NCI-H2029 treated with DMSO at 0.1 percent for 48 hours (cell line): ENCODE measurements around the gene STT3B.
"Not testable (repeated sequence)": the region's sequence is repeated elsewhere in the genome, so short reads cannot be mapped to it uniquely, and the experiment has no call there.

Experiments used
- DNase-seq: peaks from one replicate; lab custom pipeline; 2025; lab: John Stamatoyannopoulos, UW

The STT3B gene

DNA sequence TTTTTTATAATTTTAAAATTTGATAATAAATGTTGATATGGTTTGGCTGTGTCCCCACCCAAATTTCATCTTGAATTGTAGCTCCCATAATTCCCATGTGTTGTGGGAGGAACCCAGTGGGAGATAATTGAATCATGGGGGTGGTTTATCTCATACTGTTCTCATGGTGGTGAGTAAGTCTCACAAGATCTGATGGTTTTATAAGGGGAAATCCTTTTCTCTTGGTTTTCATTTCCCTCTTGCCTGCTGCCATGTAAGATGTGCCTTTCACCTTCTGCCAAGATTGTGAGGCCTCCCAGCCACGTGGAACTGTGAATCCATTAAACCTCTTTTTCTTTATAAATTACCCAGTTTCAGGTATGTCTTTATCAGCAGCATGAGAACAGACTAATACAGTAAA, 72.6 kb downstream of the STT3B start:
- not testable (repeated sequence) for DNase-seq

DNA sequence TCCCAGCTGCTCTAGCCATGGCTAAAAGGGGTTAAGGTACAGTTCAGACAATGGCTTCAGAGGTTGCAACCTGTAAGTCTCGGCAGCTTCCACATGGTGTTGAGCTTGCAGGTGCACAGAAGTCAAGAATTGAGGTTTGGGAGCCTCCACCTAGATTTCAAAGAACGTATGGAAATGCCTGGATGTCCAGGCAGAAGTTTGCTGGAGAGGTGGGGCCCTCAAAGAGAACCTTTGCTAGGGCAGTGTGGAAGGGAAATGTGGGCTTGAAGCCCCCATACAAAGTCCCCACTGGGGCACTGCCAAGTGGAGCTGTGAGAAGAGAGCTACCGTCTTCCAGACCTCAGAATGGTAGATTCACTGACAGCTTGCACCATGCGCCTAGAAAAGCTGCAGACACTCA, 73.7 kb downstream of the STT3B start:
- DNase-seq: no peak

DNA sequence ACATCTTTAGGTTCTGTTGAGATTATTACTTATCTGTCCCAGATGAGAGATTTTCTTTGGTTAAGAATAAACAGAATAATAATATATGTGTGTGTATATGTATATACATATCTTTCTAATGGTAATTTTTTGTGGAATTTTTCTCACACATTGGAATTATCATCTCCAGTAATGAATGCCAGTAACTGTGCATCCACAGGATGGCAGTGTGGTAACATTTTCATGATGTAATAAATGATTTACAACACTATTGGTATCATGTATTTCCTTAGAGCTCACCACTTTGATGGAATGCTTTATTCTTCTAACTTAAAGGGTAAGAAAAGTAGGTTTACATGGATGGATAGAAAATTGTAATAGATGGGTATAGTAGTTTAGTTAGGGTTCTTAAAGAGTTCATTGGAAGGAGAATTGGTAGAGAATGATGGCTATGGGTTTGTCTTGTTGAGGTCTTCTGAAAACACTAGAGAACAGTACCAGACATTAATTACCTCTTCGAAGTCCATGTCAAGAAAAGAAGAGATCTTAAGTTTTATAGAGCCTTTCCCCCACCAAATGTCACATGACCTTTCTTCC, 78.1 kb downstream of the STT3B start:
- DNase-seq: no peak

DNA sequence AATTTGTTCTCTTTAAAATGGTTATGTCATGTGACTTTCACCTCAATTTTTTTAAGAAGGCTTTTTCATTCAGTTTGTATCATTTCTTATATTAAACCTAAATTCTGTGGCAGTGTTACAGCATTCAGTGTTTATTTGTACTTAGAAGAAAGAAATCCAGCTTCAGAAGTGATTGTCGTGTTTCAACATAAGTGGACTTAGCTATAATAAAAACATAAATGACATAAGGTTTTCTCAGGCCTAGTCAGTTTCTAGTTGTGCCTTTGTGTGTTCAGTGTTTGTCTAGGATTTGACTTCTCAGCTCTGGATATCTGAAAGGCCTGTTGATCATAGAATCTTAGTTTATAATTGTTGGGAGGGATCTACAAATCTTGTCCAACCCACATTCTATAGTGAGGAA, 80.5 kb downstream of the STT3B start:
- no peak for DNase-seq

DNA sequence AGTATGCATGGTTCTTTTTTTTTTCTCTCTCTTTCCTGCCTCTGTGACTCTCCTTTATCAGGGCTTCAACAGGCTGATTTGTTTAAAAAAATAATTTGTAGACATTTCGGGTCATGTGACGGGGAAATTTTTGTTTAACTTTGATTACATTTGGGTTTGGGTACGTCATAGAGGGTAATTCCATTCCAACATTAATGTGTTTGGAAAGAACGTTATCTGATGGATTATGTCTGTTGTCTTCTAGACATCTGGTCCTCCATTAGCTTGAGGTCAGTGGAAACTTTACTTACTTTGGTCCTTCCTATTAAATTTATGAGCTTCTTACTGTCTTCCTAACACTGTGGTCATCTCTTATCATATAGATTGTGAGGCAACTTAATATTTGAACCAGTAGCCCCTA, 80.9 kb downstream of the STT3B start:
- DNase-seq: no peak

DNA sequence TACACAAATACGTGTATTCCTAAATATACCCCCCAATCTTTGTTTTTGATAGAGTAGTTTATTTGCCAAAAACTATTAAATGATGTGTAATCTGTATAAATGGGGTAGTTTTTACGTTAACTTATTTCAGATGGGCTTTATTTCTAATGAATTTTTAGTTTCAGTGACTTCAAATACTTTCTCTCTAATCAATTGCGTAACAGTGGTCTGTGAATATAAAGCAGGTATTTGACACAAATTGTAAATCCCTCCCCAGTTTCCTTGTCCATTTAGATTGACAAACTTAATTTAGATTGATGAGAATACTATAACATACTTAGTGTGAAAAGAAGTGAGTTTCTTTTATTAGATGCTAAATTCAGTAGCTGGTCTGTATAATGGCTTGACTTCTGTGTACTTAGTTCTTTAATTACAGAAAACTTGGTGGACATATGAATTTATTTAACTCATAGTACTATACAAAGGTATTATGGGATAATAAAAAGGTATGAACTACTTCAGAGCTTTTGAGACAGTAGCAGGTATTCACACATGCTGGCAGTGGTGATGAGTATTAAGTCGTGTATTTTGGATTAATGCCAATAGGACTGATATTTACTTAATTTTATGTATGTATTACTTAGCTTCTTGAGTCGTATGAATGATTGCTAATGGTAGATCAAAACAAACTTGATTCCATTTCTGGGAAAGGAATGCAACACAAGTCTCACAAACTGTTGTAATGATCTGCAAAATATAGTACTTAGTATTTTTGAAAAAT, 81.6 kb downstream of the STT3B start:
- DNase-seq: peak; percentile 67

DNA sequence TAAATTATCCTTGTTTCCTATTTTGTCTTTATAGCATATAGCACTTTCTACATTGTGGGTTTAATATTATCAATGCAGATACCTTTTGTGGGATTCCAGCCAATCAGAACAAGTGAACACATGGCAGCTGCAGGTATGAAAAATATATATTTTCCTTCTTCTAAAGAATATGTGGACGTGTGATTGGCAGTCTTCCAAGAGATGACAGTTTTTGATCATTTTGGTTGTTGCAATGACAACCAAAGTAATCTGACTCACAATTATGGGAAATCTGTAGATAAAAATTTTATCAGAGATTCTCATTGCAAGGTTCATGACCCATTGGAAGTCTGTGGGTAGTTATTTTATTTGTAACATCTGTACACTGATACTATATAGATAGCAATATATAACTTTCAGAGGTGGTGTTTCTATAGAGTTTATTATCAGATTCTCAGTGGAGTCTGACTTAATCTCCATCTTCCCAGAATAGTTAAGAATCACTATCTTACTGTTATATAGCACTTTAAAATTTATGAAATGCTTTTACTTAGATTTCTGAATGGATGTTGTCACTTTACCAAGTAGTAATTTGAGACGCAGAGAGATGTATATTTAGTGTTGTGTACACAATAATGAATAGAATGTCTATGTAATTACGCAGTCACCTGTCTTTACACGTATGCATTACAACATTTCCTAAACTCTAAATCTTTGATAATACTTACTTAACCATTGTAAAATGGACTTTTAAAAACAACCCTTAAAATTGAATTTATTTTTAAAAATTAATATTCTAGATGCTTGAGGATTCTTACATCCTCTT, 82.5 kb downstream of the STT3B start:
- DNase-seq: peak; percentile 18

DNA sequence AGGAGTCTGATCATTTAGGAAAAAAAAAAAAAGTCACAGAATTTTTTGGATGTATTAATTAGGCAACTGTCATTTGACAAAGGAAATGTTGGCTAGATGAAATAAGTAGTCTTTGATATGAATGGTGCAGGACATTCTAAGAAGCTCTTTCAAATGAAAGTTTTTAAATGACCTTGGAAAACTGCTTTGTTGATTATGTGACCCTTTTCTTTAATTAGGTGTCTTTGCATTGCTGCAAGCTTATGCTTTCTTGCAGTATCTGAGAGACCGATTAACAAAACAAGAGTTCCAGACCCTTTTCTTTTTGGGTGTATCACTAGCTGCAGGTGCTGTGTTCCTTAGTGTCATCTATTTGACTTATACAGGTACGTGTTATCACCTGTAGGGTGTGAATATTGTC, 84.0 kb downstream of the STT3B start:
- no peak for DNase-seq

DNA sequence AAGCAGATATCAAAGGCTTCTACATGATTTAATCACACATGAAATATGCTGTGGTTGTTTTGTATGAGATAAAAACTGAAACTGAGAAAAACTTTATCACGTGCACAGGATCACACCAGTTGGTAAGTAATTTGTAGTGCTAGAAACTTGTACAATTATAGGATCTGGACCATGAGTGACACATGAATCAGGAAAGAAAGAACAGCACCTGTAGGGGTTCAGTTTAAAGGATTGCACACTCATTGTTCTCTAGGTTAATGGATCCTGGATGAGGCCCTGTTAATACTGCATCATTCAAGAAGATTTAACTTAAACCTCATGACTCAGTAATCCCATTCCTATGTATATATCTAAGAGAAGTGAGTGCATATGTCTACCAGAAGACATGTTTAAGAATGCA, 87.9 kb downstream of the STT3B start:
- DNase-seq: no peak

DNA sequence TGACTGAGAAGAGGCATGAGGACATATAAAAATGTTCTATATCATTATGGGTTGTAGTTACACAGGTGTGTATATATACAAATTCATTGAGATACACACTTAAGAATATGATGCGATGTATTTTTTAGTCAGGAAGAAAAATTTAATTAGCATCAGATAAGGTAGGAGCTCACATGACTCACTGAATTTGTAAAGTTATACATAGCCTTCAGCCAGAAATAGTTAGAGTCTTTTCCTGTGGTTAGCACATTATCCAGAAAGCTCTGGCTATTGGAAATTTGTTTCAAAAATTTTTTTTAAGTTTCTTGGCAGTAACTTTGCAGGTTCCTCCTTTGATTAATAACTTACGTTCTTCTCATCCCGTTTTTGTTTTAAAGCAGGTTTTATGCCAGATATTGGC, 88.6 kb downstream of the STT3B start:
- no peak for DNase-seq

DNA sequence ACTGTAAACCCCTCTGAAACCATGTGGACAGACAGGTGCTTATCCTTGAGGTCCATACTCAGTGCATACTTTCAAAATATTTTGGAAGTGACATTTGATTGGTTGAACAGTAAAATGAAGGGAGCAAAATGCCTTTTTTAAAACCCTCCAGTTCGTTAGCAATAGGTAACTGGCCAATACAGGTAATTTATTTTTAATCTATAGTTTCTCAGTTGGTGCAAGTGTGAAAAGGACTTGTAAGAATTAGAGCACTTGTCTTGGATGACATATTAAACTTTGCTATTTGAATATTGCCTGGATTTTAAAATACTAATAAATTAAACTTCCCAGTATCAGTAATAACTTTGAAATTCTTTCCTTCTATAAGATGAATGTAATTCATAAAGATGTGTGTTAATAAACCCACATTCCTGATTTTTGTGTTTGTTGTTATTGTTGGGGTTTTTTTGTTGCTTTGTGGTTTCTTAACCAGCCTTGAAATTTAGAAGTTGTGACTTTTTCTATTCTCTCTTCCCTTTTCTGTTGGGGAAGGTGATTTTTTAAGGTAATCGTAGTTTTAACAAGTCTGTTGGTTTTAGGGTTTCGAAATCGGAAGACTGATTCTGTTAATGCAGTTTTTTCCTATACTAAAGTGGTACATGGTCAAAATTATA, 90.0 kb downstream of the STT3B start:
- no peak for DNase-seq

DNA sequence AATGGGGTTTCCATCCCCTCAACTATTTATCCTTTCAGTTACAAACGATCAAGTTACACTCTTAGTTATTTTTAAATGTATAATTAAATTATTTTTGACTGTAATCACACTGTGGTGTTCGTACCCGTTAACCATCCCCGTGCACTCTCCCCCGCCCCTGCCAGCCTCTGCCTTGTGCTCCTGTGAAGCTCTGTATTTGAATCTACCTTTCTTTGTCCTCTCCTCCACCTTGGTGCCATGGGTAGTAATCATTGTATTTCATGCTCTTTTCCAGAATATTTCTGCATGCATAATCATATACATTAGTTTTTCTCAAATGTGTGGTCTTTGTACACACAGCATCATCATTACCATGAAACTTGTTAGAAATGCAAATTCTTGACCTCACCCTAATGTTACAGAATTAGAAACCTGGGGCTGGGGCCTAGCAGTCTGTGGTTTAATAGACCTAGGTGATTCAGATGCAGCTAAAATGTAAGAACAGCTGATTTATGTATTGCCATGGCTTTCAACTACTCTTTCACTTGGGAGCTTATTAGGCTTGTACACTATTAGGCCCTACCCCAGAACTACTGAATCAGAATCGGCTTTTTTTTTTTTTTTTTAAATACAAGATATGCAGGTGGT, 91.5 kb downstream of the STT3B start:
- no peak for DNase-seq

DNA sequence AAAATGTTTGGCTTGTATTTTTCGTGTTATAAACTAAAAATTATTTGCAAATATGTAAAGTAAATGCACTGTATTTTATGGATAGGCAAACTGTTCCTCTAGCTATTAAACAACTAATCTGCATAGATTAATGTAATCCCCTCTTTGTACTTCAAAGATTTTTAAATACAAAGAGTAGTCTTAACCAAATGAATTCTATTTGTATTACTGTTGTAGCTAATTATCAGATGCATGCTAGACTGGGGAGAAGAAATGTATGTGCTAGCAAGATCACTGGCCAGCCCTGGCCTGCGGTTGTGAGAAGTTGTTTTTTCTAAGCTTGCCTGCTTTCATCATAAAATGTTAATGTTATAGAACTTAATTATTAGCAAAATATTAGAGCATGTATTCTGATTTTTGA, 92.6 kb downstream of the STT3B start:
- no peak for DNase-seq

DNA sequence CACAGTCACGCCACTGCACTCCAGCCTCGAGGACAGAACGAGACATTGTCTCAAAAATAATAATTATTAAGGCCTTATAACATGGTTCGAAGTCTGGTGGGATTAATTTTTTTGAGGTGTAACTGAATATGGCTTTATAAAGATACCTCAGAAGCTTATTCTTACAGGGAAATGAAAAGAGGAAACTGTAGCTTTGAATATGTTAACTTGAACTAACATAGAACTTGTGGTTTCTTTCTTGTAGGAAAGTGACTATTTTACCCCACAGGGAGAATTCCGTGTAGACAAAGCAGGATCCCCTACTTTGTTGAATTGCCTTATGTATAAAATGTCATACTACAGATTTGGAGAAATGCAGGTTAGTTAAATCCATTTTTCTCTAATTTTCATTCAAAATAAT, 96.3 kb downstream of the STT3B start:
- no peak for DNase-seq

DNA sequence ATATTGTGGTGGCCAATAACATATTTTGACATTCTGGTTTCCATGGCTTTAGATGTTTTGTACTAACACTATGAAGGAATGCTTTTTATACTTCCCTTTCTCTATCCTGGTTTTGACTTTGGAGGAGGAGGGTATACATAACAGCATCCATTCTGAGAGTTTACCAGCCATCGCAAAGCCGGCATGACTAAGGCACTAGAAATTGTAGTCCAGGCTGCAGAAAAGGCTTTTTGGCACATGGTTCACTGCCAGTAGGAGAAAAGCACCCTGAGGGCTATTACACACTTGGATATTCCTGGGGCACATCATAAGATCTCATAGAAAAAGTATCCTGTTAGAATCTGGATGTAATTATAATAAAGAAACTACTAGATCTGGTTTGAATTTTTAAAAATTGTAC, 101.8 kb downstream of the STT3B start:
- DNase-seq: no peak

DNA sequence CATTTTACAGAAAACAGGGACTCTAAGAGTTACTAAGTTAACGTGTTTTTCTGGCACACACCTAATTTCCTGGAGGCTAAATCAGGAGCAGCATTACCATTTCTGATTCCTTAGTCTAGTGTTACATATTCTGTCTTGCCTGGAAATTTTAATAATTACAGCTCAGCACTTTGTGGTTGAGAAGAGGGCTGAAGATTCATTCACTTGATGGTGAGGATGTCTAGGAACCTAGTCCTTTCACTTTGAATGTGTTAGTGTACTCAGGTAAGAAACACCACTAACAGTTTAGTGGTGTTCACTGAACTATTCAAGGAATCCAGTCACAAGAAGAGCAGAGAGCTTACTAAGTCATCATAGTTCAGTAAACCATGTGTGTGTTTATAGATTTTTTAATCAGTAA, 102.8 kb downstream of the STT3B start:
- no peak for DNase-seq

DNA sequence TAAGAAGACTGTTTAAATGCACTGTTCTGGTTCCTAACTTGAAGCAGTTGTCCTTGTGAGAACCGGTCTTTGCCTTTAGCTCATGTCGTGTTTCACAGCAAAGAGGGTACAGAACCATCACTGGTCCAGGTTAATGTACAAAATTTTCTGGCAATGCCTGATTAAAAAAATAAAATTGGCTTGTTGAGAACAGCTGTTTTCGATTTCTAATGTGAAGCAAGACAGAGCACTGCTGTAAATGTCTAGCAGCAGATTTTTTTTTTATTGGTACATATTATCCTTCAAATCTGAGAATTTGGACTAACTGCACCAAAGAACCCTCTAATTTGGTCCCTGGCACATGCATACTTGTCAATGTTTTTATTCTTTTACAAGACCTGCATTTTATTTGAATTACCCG, 103.3 kb downstream of the STT3B start:
- no peak for DNase-seq

DNA sequence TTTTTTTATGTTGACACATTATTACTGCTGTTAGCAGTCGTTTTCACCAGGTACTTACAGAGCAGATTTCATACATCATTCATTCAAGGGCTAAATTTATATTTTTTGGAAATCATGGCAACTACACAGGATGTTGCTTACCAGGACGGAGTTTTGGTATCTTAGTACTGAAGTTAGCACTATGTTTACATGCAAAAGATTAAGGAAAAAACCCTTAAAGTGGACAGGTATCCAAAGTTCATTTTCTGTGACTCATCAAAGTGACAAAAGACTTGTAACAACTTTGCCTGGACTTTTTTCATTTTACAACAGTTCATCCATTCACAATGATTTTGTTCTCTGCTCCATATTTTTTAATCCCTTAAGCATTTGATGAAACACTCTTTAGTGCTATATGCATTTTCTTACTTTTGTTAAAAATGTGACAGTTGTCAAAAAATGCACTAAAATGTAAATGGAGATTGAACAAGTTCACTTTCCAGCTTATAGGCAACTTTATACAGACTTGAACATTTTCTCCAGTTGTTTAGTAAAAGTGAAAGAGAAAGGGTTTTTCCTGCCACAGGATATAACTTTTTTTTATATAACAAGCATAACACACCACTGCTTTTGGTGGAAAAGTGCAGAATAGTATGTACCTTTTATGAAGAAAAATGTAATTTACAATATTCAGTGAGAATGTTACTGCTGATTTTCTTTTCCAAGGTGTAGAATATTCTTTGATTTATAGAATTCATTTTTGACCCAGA, 104.1 kb downstream of the STT3B start:
- DNase-seq: no peak

DNA sequence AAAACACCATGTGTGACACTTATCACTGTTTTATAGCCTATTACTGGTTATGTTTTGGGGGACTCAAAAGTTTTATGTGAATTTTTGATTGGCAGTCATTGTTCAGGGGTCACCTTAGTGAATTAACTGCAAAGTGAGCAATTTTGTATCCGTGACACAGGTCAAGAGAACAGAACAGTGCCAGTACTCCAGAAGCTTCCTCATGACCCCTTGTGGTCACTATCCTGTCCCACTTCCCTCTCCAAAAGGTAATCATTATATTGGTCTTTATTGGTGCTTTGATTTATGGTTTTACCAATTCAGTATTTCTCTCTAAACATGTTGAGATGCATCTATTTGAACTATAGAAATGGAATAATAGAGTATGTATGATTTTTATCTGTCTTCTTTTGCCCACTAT, 107.1 kb downstream of the STT3B start:
- no peak for DNase-seq

DNA sequence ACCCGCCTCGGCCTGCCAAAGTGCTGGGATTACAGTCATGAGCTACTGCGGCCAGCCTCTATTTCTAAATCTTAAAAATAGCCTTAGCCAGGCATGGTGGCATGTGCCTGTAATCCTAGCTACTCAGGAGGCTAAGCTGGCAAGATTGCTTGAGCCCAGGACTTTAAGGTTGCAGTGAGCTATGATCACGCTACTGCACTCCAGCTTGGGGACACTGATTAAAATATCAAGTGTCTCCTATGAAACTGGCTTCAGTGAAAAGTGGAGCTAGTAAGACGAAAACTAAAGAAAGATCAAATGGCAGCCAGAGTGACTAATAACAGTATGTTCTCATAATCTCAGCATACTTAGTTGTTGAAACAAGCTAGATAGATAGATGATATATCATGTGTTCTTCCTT, 112.5 kb downstream of the STT3B start:
- no peak for DNase-seq

DNA sequence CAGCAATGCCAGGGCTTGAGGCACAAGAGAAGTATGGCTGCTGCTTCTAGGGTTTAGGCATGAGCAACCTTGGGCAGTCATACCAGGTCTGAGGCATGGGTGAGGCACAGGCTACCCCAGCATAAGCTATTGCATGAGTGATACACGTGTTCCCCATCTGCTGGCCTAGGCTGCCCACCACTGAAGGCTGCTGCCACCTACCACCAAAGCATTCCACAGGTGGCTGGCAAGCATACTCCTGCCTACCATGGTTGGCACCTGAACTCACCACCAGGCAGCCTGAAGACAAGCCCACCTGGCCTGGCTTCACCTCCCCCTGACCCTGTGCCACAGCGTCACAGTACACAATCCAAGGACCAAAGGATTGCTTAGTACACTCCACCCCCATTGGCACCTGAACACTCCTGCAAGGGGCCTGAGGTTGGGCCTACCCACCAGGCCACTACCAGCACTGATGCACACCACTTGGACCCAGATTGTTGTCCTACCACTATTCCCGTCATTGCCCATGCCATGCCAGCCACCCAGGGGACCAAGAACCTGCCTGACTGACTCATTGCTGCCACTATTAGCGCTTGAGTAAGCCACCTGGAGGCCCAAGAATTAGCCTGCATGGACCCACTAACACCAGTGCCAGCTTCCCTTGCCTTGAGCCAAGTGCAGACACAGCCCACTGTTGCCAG, 115.7 kb downstream of the STT3B start:
- no peak for DNase-seq
